Measurements from ENCODE around the gene WBP1L. TPM values are rescaled to one million over a fixed set of nuclear protein-coding genes. Genes with fewer than 3 reads are reported as not detected.

Gene WBP1L
- polyA plus RNA-seq, 3 donors = 24.8 to 43.0 (median 38.3) TPM

- H3K27me3 Mint-ChIP-seq (ENCODE audit: low read depth in 3 of 3) = peaks cover 2 to 5% (median 5%) of the 10 kb centered on the region in 3 donors
- WGBS (ENCODE audit: insufficient coverage) = 100% methylated on average over 3 of the region's 4 CpGs
- Histone ChIP-seq H3K4me2 (replicated peaks; ENCODE audit: extremely low read depth, low read length, poor library complexity, severe bottlenecking) (no peak overlapping the region), H4K20me1 (ENCODE audit: insufficient read depth, low read length) (no peaks in the 10 kb centered on the region), H3K9me3 (replicated peaks in 1 of 2; ENCODE audit: control insufficient read depth in 1 of 2, insufficient read depth in 1 of 2, low read length in 2 of 2) (peaks cover 9 to 11% of the 10 kb centered on the region in 2 donors), H3K79me2 (ENCODE audit: insufficient read depth, low read length) (no peaks in the 10 kb centered on the region), H2AFZ (ENCODE audit: insufficient read depth, low read depth, low read length, poor library complexity, severe bottlenecking) (no peak overlapping the region), H3K4me1 (ENCODE audit: control insufficient read depth in 1 of 2, insufficient read depth in 2 of 2, low read length in 2 of 2) (no peaks in the 10 kb centered on the region), H3K27me3 (ENCODE audit: control insufficient read depth in 2 of 2, insufficient read depth in 2 of 2, low read length in 2 of 2) (no peaks in the 10 kb centered on the region), H3K27ac (ENCODE audit: low read depth in 1 of 2, low read length in 2 of 2) (no peak overlapping the region), H3K9ac (ENCODE audit: insufficient read depth, low read length, poor library complexity, severe bottlenecking) (no peak overlapping the region), H3K36me3 (replicated peaks in 1 of 2; ENCODE audit: control insufficient read depth in 1 of 2, insufficient read depth in 2 of 2, low read length in 2 of 2) (no peaks in the 10 kb centered on the region), H3K4me3 (replicated peaks in 1 of 3; ENCODE audit: low read depth in 2 of 3, low read length in 3 of 3) (no peak overlapping the region)
- peaks cover 8 to 12% (median 10%) of the 10 kb centered on the region in 7 donors for H3K9me3 Mint-ChIP-seq
- no peak for TF ChIP-seq CTCF (IDR thresholded peaks at IDR 0.05)
- intact Hi-C loops (cut with micrococcal nuclease) = loop anchor here in 1 of 2 donors (10.0 kb wide), 1 partner anchor 412 kb away; the partner anchor contains the start of gene RPEL1
- no peak for DNase-seq
- peaks cover 11% of the 10 kb centered on the region for H3K4me1 Mint-ChIP-seq
- H3K4me3 Mint-ChIP-seq = no peak overlapping the region
- no peaks in the 10 kb centered on the region for H3K36me3 Mint-ChIP-seq
- H3K27ac Mint-ChIP-seq = no peak overlapping the region
These were observed 89.2 kb downstream of the WBP1L start for GRCh38 chr10:102832987-102833386.

DNA sequence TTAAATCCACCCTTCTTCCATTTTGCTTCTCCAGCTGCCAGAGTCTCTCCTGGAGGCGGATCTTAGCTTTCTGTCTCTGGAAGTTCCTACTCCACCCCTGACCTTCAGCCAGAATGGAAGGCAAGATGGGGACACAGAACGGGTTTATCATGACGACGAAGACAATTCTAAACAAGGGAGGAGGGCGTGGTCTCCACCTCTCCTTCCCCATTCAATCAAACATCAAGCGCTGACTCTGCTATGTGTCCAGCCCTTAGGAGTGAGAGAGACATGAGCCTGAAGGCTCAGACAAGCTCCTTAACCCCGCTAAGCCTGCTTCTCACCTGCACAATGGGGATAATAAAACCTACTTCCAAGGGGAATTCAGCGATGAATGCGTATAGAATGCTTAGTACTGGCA is 90.4 kb downstream of the WBP1L start:
- Mint-ChIP-seq H3K4me1 (peaks cover 11% of the 10 kb centered on the region), H3K36me3 (no peaks in the 10 kb centered on the region), H3K9me3 (peaks cover 18 to 23% (median 20%) of the 10 kb centered on the region in 7 donors), H3K4me3 (no peak overlapping the region), H3K27ac (peak overlapping the region in 2 of 7 donors; percentile 19 to 59), H3K27me3 (ENCODE audit: low read depth in 3 of 3) (peaks cover 2 to 4% (median 3%) of the 10 kb centered on the region in 3 donors)
- no peak overlapping the region for H3K27ac ChIP-seq (ENCODE audit: low read depth in 1 of 2, low read length in 2 of 2)
- DNase-seq = no peak
- H3K9ac ChIP-seq (ENCODE audit: insufficient read depth, low read length, poor library complexity, severe bottlenecking) = no peak overlapping the region
- no peak overlapping the region for H2AFZ ChIP-seq (ENCODE audit: insufficient read depth, low read depth, low read length, poor library complexity, severe bottlenecking)
- H3K27me3 ChIP-seq (ENCODE audit: control insufficient read depth in 2 of 2, insufficient read depth in 2 of 2, low read length in 2 of 2) = no peaks in the 10 kb centered on the region
- peaks cover 17 to 23% of the 10 kb centered on the region in 2 donors for H3K9me3 ChIP-seq (replicated peaks in 1 of 2; ENCODE audit: control insufficient read depth in 1 of 2, insufficient read depth in 1 of 2, low read length in 2 of 2)
- H3K36me3 ChIP-seq (replicated peaks in 1 of 2; ENCODE audit: control insufficient read depth in 1 of 2, insufficient read depth in 2 of 2, low read length in 2 of 2) = no peaks in the 10 kb centered on the region
- no CpG with 5 or more reads among the region's 9 CpGs for WGBS (ENCODE audit: insufficient coverage)
- no peak overlapping the region for H3K4me2 ChIP-seq (replicated peaks; ENCODE audit: extremely low read depth, low read length, poor library complexity, severe bottlenecking)
- H3K79me2 ChIP-seq (ENCODE audit: insufficient read depth, low read length) = no peaks in the 10 kb centered on the region
- intact Hi-C loops (cut with micrococcal nuclease) = loop anchor here (2.0 to 10.0 kb wide), 2 partner anchors 67 to 411 kb away; partner anchors contain the start of gene RPEL1 (in 1 of the 2)
- H4K20me1 ChIP-seq (ENCODE audit: insufficient read depth, low read length) = no peaks in the 10 kb centered on the region
- H3K4me3 ChIP-seq (replicated peaks in 1 of 3; ENCODE audit: low read depth in 2 of 3, low read length in 3 of 3) = no peak overlapping the region
- H3K4me1 ChIP-seq (ENCODE audit: control insufficient read depth in 1 of 2, insufficient read depth in 2 of 2, low read length in 2 of 2) = no peaks in the 10 kb centered on the region
- TF ChIP-seq CTCF (IDR thresholded peaks at IDR 0.05) = no peak

All from CD14-positive monocyte (primary cell).